Forelimb muscle (tissue), 1 donor: ENCODE results near the gene RNF39. TPM values are rescaled to one million over a fixed set of nuclear protein-coding genes. Genes with fewer than 3 reads are reported as not detected.

ENCODE experiments used
- DNase-seq: peaks from one replicate; pipeline ENCODE4 v3.0.0-alpha.2; 2013; ENCODE audit warnings: low read depth
- polyA plus RNA-seq: library from polyadenylated mRNA; unstranded; fragments of 120-200 nt; gene quantifications from one replicate; pipeline ENCODE4 v1.2.1, GENCODE V29; 2013; ENCODE audit not compliant: insufficient read length

The RNF39 gene
- polyA plus RNA-seq, 1 donor = 0.75 TPM

- no peak for DNase-seq
Observed at GRCh38 chr6:30097902-30098768, 22.6 kb upstream of the RNF39 start.

GRCh38 chr6:30096829-30097228 lies 21.3 kb upstream of the RNF39 start:
- no peak for DNase-seq

- no peak for DNase-seq
Observed at GRCh38 chr6:30093951-30094661, 18.5 kb upstream of the RNF39 start.

GRCh38 chr6:30092852-30093543 lies 17.4 kb upstream of the RNF39 start:
- no peak for DNase-seq

GRCh38 chr6:30091577-30092381 lies 16.2 kb upstream of the RNF39 start:
- no peak for DNase-seq

GRCh38 chr6:30087876-30088275 lies 12.3 kb upstream of the RNF39 start:
- no peak for DNase-seq

GRCh38 chr6:30077218-30077617 lies 1.6 kb upstream of the RNF39 start:
- no peak for DNase-seq

GRCh38 chr6:30075790-30076732 lies 492 bp upstream of the RNF39 start:
- no peak for DNase-seq

GRCh38 chr6:30074331-30075093 lies 1.1 kb downstream of the RNF39 start:
- no peak for DNase-seq

GRCh38 chr6:30073489-30074235 lies 1.9 kb downstream of the RNF39 start:
- DNase-seq = no peak

GRCh38 chr6:30071858-30072257 lies 3.7 kb downstream of the RNF39 start:
- DNase-seq = no peak

- DNase-seq = no peak
Observed at GRCh38 chr6:30071081-30071818, 4.3 kb downstream of the RNF39 start.

- no peak for DNase-seq
Observed at GRCh38 chr6:30067460-30068139, 8.0 kb downstream of the RNF39 start.

- peak; percentile 98 for DNase-seq
Observed at GRCh38 chr6:30066577-30067459, 8.8 kb downstream of the RNF39 start, which contains the start of gene PPP1R11. TSS of gene PPP1R11 (plus strand) at chr6:30067198. CDS start at chr6:30067411, 213 bp downstream.

- no peak for DNase-seq
Observed at GRCh38 chr6:30066082-30066481, 9.5 kb downstream of the RNF39 start.

GRCh38 chr6:30063315-30063714 lies 12.3 kb downstream of the RNF39 start:
- DNase-seq = no peak
